H1 (cell line): ENCODE measurements around the gene CCNK. TPM values are rescaled to one million over a fixed set of nuclear protein-coding genes. Genes with fewer than 3 reads are reported as not detected.

Experiments
- ASH2L ChIP-seq: fragments of 200-600, 300-600 bp; sonication (generic); IDR thresholded peaks from one replicate; pipeline ENCODE4 v1.7.1; 2017; ENCODE audit warnings: low read length
- EP300 ChIP-seq, 2 experiments: IDR thresholded peaks; 1 replicate in 1 of 2; 2 replicates in 1 of 2; pipeline ENCODE4 v1.6.1; 2011 to 2012; ENCODE audit warnings: low read depth in 2 of 2, low read length in 2 of 2, mild to moderate bottlenecking in 2 of 2, borderline replicate concordance in 1 of 2, inconsistent platforms in 1 of 2, moderate library complexity in 1 of 2
- GTF2F1 ChIP-seq: IDR thresholded peaks from 2 replicates; pipeline ENCODE4 v1.6.1; 2012; ENCODE audit warnings: low read depth, low read length, improper control_type of control experiment, borderline replicate concordance
- KDM1A ChIP-seq: fragments of 200-600, 300-600 bp; sonication (generic); IDR thresholded peaks from 2 replicates; pipeline ENCODE4 v1.7.1; 2016; ENCODE audit warnings: mild to moderate bottlenecking, low read length, borderline replicate concordance
- NANOG ChIP-seq: IDR thresholded peaks from 2 replicates; pipeline ENCODE4 v1.6.1; 2011; ENCODE audit warnings: low read length, low read depth, mild to moderate bottlenecking, inconsistent platforms; ENCODE audit not compliant: insufficient read depth, poor library complexity, severe bottlenecking
- RNF2 ChIP-seq: fragments of 200-900, 300-1000 bp; sonication (generic); IDR thresholded peaks from 2 replicates; pipeline ENCODE4 v1.7.1; 2016; ENCODE audit warnings: borderline replicate concordance, low read depth, mild to moderate bottlenecking, antibody characterized with exemption, low read length; ENCODE audit not compliant: poor library complexity, severe bottlenecking; ENCODE audit errors: missing control alignments
- polyA plus RNA-seq, 7 experiments: library from polyadenylated mRNA; depleted of rRNA in 3 of 7; stranded (reverse) in 5 of 7; unstranded in 2 of 7; fragments of >200 nt in 5 of 7; fragments of 200-250 nt in 2 of 7; gene quantifications; 1 replicate in 5 of 7; 2 replicates in 1 of 7; 4 replicates in 1 of 7; pipeline versions ENCODE4 v1.2.1 to v1.2.3, GENCODE V29; 2011 to 2013; ENCODE audit warnings: missing spikeins in 2 of 7, mixed read lengths in 2 of 7
- total RNA-seq: library from RNA; stranded (reverse); fragmentation: NEBNext Ultra II Directional; extraction: Animal tissue kit (Norgen Biotek cat#: 25700); gene quantifications from 2 replicates; pipeline ENCODE4 v1.2.1, GENCODE V29; 2021
- TF ChIP-seq, protein P1 (sequence below): IDR thresholded peaks from 2 replicates; pipeline ENCODE4 v1.6.1; 2012; ENCODE audit warnings: low read length, inconsistent platforms
- TF ChIP-seq, protein P2 (sequence below): IDR thresholded peaks from 2 replicates; pipeline ENCODE4 v1.6.1; 2012; ENCODE audit warnings: inconsistent platforms

Gene CCNK
- total and polyA plus RNA-seq, 2 of the 8 experiments (the other 6 are each of a cell fraction or from before 2014, with no cell fraction given), result 10.7 to 82.7 TPM

DNA sequence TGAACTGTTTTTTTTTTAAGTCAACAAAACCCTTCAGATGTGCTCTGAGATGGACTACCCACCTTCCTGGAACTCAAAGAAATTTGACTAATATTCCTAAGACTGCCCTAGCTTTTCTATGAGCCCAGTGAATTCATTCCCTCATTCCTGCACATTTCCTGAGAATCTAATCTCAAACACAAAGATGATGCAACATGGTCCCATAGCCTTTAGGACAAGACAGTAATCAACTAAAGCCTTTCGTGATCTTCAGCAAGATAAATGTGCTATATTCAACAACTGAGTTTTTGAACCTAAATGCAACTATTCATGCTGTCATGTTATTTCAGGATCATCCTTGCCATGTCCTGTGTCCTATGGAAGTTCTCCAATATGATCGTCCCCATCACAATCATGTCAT, 5.5 kb upstream of the CCNK start (continued):
- TF ChIP-seq, protein P1, sequence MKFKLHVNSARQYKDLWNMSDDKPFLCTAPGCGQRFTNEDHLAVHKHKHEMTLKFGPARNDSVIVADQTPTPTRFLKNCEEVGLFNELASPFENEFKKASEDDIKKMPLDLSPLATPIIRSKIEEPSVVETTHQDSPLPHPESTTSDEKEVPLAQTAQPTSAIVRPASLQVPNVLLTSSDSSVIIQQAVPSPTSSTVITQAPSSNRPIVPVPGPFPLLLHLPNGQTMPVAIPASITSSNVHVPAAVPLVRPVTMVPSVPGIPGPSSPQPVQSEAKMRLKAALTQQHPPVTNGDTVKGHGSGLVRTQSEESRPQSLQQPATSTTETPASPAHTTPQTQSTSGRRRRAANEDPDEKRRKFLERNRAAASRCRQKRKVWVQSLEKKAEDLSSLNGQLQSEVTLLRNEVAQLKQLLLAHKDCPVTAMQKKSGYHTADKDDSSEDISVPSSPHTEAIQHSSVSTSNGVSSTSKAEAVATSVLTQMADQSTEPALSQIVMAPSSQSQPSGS, result no peak
- TF ChIP-seq GTF2F1, result no peak
- no peak for TF ChIP-seq RNF2
- TF ChIP-seq EP300 (IDR thresholded peaks at IDR 0.05; ENCODE audit: borderline replicate concordance in 1 of 2, low read depth in 2 of 2, low read length in 2 of 2), result no peak
- no peak for TF ChIP-seq NANOG
- no peak for TF ChIP-seq ASH2L
- TF ChIP-seq, protein P2, sequence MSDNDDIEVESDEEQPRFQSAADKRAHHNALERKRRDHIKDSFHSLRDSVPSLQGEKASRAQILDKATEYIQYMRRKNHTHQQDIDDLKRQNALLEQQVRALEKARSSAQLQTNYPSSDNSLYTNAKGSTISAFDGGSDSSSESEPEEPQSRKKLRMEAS, result no peak
- TF ChIP-seq KDM1A, result no peak
